ENCODE measurements around the gene ZNF280C. TPM values are rescaled to one million over a fixed set of nuclear protein-coding genes. Genes with fewer than 3 reads are reported as not detected.

ZNF280C gene
- total RNA-seq, 6 experiments from 2014 or later, result 5.6 to 7.1 (median 6.6) TPM

- H3K27me3 Mint-ChIP-seq (ENCODE audit: insufficient read depth), result no peaks in the 10 kb centered on the region
- no peak for DNase-seq
- TF ChIP-seq, protein P1, sequence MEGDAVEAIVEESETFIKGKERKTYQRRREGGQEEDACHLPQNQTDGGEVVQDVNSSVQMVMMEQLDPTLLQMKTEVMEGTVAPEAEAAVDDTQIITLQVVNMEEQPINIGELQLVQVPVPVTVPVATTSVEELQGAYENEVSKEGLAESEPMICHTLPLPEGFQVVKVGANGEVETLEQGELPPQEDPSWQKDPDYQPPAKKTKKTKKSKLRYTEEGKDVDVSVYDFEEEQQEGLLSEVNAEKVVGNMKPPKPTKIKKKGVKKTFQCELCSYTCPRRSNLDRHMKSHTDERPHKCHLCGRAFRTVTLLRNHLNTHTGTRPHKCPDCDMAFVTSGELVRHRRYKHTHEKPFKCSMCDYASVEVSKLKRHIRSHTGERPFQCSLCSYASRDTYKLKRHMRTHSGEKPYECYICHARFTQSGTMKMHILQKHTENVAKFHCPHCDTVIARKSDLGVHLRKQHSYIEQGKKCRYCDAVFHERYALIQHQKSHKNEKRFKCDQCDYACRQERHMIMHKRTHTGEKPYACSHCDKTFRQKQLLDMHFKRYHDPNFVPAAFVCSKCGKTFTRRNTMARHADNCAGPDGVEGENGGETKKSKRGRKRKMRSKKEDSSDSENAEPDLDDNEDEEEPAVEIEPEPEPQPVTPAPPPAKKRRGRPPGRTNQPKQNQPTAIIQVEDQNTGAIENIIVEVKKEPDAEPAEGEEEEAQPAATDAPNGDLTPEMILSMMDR (IDR thresholded peaks at IDR 0.05), result no peak
- H3K4me3 Mint-ChIP-seq, result peak within 1 kb of the TSS; percentile 72
- H3K27ac Mint-ChIP-seq, result peak within 1 kb of the TSS; percentile 91
- peaks cover 35% of the 10 kb centered on the region for H3K4me1 Mint-ChIP-seq (ENCODE audit: low read depth)
- no peaks in the 10 kb centered on the region for H3K9me3 Mint-ChIP-seq
- H3K36me3 Mint-ChIP-seq (ENCODE audit: low read depth), result no peaks in the 10 kb centered on the region
These were observed 97.1 kb downstream of the ZNF280C start, which contains the start of gene RAB33A for GRCh38 chrX:130171446-130172126. Gene RAB33A (plus strand): TSS chrX:130171962. CDS start chrX:130172063, 101 bp downstream.

DNA sequence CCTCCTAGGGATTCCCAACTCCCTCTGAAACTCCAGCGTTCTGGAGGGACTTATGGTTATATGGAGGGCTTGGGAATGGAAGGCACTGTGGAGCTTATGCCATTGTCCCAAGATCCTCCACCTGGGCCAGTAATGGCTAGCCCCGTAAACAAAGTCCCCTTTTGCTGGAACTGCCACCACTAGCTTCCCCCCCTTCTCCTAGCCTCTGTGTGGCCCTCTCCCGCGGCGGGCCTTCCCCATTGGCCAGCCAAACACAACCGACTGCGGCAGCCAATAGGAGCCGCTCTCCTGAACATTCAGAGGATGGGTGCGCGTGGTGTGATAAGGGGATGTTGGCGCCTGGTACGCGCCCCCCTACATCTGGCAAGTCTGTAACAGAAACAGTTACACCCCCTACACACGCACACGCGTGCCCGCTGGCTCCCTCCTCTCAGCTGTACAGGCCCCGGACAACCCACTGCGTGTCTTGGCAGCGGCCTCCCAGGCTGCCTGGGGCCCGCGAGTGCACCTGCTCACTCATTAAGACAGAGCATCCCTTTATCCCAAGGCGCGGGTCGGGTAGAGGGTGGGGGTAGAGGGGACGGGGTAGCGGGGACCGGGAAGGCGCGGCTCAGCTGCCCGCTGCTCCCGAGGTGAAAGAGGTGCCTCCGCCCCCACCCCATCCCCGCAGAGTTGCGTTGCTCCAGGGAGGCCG, 97.8 kb downstream of the ZNF280C start:
- H3K4me1 Mint-ChIP-seq (ENCODE audit: low read depth), result peaks cover 32% of the 10 kb centered on the region
- DNase-seq, result no peak
- H3K4me3 Mint-ChIP-seq, result peak overlapping the region; percentile 72

GRCh38 chrX:130167040-130167439, 101.7 kb downstream of the ZNF280C start:
- no peak overlapping the region for H3K27ac Mint-ChIP-seq
- TF ChIP-seq, protein P1 (IDR thresholded peaks at IDR 0.05), result no peak
- H3K27me3 Mint-ChIP-seq (ENCODE audit: insufficient read depth), result no peaks in the 10 kb centered on the region; the same call in 1 of the 2 replicates
- no peak for DNase-seq
- no peaks in the 10 kb centered on the region for H3K9me3 Mint-ChIP-seq
- peaks cover 15% of the 10 kb centered on the region for H3K4me1 Mint-ChIP-seq (ENCODE audit: low read depth)
- H3K4me3 Mint-ChIP-seq, result peak overlapping the region; percentile 92
- H3K36me3 Mint-ChIP-seq (ENCODE audit: low read depth), result no peaks in the 10 kb centered on the region

More for the DNA sequence above, 97.8 kb downstream of the ZNF280C start:
- TF ChIP-seq, protein P1 (IDR thresholded peaks at IDR 0.05), result no peak
- H3K9me3 Mint-ChIP-seq, result no peaks in the 10 kb centered on the region
- no peaks in the 10 kb centered on the region; the same call in 1 of the 2 replicates for H3K27me3 Mint-ChIP-seq (ENCODE audit: insufficient read depth)
- no peaks in the 10 kb centered on the region for H3K36me3 Mint-ChIP-seq (ENCODE audit: low read depth)
- no peak overlapping the region for H3K27ac Mint-ChIP-seq

GRCh38 chrX:130166503-130166777, 102.3 kb downstream of the ZNF280C start:
- H3K27ac Mint-ChIP-seq, result peak overlapping the region; percentile 96
- no peak for DNase-seq
- TF ChIP-seq, protein P1 (IDR thresholded peaks at IDR 0.05), result no peak
- H3K27me3 Mint-ChIP-seq (ENCODE audit: insufficient read depth), result no peaks in the 10 kb centered on the region; the same call in 1 of the 2 replicates
- H3K4me3 Mint-ChIP-seq, result peak overlapping the region; percentile 92
- peaks cover 15% of the 10 kb centered on the region for H3K4me1 Mint-ChIP-seq (ENCODE audit: low read depth)
- H3K9me3 Mint-ChIP-seq, result no peaks in the 10 kb centered on the region
- H3K36me3 Mint-ChIP-seq (ENCODE audit: low read depth), result no peaks in the 10 kb centered on the region

DNA sequence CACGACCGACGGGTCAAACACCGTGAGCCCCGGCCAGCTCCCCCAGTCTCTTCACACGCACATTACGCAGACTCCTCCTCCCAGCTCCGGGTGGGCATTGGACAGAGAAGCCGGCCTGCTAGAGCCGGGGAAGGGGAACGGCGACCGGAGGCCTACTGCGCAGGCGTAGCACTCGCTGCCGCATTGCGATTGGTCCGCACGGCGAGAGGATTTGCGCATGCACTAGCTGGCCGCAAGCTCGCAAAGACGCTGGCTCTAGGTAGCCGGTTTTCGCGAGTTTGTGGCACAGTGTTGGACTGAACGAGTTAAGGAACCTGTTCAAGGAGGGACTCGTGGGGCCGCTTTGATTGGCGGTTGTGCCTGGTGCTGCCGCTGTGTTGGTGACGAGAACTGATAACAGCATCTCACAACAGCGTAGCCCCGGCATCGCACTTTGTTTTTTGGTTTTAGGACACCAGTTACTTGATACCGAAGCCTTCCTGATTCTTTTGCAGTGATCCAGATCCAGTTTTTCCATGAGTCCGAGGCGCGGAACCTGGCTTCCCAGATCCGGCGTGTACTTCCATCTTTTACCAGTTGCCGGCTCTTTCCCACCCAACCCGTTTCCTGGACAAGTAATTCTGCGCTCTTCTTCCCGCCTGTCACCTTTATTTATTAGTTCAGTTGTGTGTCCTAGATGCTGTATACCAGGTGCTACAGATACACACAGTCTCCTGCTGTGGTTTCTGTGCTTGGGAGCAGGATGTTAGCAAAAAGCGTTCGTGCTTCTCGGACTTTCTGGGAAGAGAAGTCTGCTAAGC, 102.8 kb downstream of the ZNF280C start, which contains the start of gene AIFM1:
TSS of gene AIFM1 (minus strand) at position 139 of the 800 bp plus-strand sequence. CDS start 185 bp downstream, outside the sequence.
- Mint-ChIP-seq H3K27me3 (ENCODE audit: insufficient read depth) (no peaks in the 10 kb centered on the region; the same call in 1 of the 2 replicates), H3K36me3 (ENCODE audit: low read depth) (no peaks in the 10 kb centered on the region), H3K9me3 (no peaks in the 10 kb centered on the region), H3K27ac (peak within 1 kb of the TSS; percentile 96), H3K4me3 (peak within 1 kb of the TSS; percentile 92), H3K4me1 (ENCODE audit: low read depth) (peaks cover 15% of the 10 kb centered on the region)
- peak; percentile 92 for DNase-seq
- TF ChIP-seq, protein P1 (IDR thresholded peaks at IDR 0.05), result 0 out of 2 replicates have a peak, but pooled peaks have one; percentile 17

Measured in HFFc6 (cell line).